Right atrium auricular region (tissue), 2 donors: ENCODE measurements around the gene ABR. TPM values are rescaled to one million over a fixed set of nuclear protein-coding genes. Genes with fewer than 3 reads are reported as not detected.

Experiments
- DNase-seq: peaks from one replicate; pipeline ENCODE4 v3.0.0-alpha.2; 2019; ENCODE audit warnings: low spot score
- H3K27ac ChIP-seq, 2 donors: fragments of 200-600 bp; sonication (generic); 1 replicate in 1 of 2; 2 replicates in 1 of 2; pipeline ENCODE4 v1.5.1; 2016 to 2019
- H3K27me3 ChIP-seq, 2 donors: fragments of 200-600 bp; sonication (generic); one replicate each; pipeline versions ENCODE4 v1.5.1 to v1.6.0; 2017 to 2019
- H3K36me3 ChIP-seq: fragments of 200-600 bp; sonication (generic); one replicate; pipeline ENCODE4 v1.5.1; 2016
- H3K4me1 ChIP-seq, 2 donors: fragments of 200-600 bp; sonication (generic); one replicate each; pipeline versions ENCODE4 v1.5.1 to v1.6.0; 2017 to 2019
- H3K4me3 ChIP-seq, 2 donors: fragments of 200-600 bp; sonication (generic); 1 replicate in 1 of 2; 2 replicates in 1 of 2; pipeline ENCODE4 v1.5.1; 2017 to 2019; ENCODE audit warnings: mild to moderate bottlenecking in 1 of 2, moderate library complexity in 1 of 2
- H3K9me3 ChIP-seq, 2 donors: fragments of 200-600 bp; sonication (generic); one replicate each; pipeline ENCODE4 v1.5.1; 2019
- total RNA-seq, 2 donors: library from RNA; depleted of rRNA; stranded (reverse); fragments of >200 nt; gene quantifications; one replicate each; pipeline ENCODE4 v1.1.0, GENCODE V29; 2016
- TF ChIP-seq, protein P1 (sequence below), 2 donors: fragments of 200-600 bp; sonication (generic); IDR thresholded peaks; one replicate each; pipeline ENCODE4 v1.5.1; 2019; ENCODE audit warnings: antibody characterized with exemption in 2 of 2

ABR gene
- total RNA-seq, 2 donors from 2014 or later = 94.9 to 116 TPM

DNA sequence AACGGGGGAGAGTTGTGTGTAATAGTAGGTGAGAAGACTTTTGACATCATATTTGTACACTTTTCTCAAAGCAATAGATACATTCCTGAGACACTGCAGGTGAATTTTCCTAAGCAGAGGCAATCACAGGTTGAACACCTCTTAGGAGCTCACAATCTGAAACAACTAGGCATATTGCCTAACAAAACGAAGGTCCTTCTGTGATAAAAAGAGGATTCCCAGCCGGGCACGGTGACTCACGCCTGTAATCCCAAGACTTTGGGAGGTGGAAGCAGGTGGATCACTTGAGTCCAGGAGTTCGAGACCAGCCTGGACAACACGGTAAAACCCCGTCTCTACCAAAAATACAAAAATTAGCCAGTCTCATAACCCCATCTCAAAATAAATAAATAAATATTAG is 217.6 kb downstream of the ABR start:
- no peaks in the 10 kb centered on the region for H3K9me3 ChIP-seq
- H3K27ac ChIP-seq = no peak overlapping the region

DNA sequence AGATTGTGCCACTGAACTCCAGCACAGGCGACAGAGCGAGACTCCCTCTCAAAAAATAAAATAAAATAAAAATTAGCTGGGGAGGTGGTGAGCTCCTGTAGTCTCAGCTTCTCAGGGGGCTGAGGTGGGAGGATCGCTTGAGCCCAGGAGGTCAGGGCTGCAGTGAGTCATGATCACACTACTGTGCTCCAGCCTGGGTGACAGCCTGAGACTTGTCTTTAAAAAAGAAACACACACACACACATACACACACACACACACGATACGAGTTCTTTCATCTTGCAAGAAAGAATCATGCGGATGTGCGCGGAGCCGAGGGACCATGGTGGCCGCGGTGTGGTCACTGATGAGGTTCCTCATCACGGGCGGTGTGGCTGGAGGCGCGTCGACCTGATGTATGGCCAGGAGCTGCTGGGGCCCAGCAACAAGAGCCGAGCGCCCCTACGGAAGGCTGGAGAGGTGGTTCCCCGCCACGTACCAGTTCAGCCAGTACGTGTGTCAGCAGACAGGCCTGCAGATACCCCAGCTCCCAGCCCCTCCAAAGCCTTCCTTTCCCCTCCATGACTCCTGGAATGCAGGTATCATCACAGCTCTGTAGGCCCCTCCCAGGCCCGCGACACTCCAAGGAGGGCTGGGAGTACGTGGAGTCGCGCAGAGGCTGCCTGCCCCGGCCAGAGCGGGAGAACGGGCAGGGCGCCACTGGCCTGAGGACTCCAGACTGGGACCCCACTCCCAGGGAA is 220.9 kb downstream of the ABR start:
- Histone ChIP-seq H3K27ac (no peak overlapping the region), H3K36me3 (no peaks in the 10 kb centered on the region), H3K4me1 (peaks cover 0 to 14% of the 10 kb centered on the region in 2 donors), H3K4me3 (no peak overlapping the region), H3K9me3 (no peaks in the 10 kb centered on the region), H3K27me3 (no peaks in the 10 kb centered on the region)
- DNase-seq = no peak
- TF ChIP-seq, protein P1, sequence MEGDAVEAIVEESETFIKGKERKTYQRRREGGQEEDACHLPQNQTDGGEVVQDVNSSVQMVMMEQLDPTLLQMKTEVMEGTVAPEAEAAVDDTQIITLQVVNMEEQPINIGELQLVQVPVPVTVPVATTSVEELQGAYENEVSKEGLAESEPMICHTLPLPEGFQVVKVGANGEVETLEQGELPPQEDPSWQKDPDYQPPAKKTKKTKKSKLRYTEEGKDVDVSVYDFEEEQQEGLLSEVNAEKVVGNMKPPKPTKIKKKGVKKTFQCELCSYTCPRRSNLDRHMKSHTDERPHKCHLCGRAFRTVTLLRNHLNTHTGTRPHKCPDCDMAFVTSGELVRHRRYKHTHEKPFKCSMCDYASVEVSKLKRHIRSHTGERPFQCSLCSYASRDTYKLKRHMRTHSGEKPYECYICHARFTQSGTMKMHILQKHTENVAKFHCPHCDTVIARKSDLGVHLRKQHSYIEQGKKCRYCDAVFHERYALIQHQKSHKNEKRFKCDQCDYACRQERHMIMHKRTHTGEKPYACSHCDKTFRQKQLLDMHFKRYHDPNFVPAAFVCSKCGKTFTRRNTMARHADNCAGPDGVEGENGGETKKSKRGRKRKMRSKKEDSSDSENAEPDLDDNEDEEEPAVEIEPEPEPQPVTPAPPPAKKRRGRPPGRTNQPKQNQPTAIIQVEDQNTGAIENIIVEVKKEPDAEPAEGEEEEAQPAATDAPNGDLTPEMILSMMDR (IDR thresholded peaks at IDR 0.05) = no peak

More for the DNA sequence above, 217.6 kb downstream of the ABR start:
- DNase-seq = no peak
- TF ChIP-seq, protein P1 (IDR thresholded peaks at IDR 0.05) = no peak
- peaks cover 0 to 6% of the 10 kb centered on the region in 2 donors for H3K4me1 ChIP-seq
- H3K4me3 ChIP-seq = no peak overlapping the region
- H3K36me3 ChIP-seq = no peaks in the 10 kb centered on the region
- H3K27me3 ChIP-seq = no peaks in the 10 kb centered on the region

DNA sequence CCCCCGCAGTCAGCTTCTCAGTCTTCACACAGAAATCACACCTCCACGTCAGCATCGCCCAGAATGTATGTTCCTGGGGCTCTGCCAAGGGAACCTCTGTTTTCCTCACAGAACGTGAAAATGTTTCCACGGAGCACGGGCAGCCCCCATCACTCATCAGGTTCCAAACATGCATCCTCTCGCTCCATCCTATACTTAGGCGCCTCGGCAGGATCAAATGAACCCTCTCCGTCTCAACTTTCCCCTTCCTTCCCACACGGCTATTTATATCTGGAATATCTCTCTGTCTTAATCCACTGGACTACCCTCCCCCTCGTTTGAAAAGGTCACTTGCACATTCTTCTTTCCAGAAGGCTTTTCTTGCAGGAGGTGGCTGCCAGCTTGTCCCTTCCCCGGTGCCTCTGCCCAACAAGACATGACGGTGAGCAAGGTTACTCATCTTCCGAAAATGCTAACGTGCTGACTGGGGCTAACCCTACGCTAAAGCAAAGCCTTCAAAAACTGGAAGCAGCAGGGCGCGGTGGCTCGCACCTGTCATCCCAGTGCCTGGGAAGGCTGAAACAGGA is 221.8 kb downstream of the ABR start:
- H3K27ac ChIP-seq = no peak overlapping the region
- TF ChIP-seq, protein P1 (IDR thresholded peaks at IDR 0.05) = no peak
- H3K27me3 ChIP-seq = no peaks in the 10 kb centered on the region
- no peak for DNase-seq
- H3K36me3 ChIP-seq = no peaks in the 10 kb centered on the region
- H3K4me1 ChIP-seq = peaks cover 0 to 14% of the 10 kb centered on the region in 2 donors
- H3K9me3 ChIP-seq = no peaks in the 10 kb centered on the region
- no peak overlapping the region for H3K4me3 ChIP-seq

DNA sequence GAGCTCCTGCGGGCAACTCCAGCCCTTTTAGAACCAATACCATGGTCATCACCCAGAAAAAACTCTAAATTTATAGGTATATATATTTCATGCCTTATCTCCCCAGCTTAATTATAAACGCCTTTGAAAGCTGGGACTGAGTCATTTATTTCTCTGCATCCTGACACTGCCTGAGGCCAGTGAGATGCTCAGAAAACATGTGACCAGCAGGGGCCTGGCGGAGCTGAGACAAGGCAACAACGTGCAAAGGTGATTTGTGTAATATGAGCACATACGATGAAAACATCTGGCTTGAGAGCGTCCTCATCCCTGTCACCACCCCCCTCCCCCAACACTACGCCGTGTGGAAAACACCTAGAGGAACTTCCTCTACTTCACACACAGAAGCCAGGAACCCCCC is 222.9 kb downstream of the ABR start:
- H3K36me3 ChIP-seq = no peaks in the 10 kb centered on the region
- H3K9me3 ChIP-seq = no peaks in the 10 kb centered on the region
- TF ChIP-seq, protein P1 (IDR thresholded peaks at IDR 0.05) = no peak
- no peak overlapping the region for H3K27ac ChIP-seq
- DNase-seq = no peak
- no peak overlapping the region for H3K4me3 ChIP-seq
- no peaks in the 10 kb centered on the region for H3K27me3 ChIP-seq
- peaks cover 0 to 15% of the 10 kb centered on the region in 2 donors for H3K4me1 ChIP-seq

DNA sequence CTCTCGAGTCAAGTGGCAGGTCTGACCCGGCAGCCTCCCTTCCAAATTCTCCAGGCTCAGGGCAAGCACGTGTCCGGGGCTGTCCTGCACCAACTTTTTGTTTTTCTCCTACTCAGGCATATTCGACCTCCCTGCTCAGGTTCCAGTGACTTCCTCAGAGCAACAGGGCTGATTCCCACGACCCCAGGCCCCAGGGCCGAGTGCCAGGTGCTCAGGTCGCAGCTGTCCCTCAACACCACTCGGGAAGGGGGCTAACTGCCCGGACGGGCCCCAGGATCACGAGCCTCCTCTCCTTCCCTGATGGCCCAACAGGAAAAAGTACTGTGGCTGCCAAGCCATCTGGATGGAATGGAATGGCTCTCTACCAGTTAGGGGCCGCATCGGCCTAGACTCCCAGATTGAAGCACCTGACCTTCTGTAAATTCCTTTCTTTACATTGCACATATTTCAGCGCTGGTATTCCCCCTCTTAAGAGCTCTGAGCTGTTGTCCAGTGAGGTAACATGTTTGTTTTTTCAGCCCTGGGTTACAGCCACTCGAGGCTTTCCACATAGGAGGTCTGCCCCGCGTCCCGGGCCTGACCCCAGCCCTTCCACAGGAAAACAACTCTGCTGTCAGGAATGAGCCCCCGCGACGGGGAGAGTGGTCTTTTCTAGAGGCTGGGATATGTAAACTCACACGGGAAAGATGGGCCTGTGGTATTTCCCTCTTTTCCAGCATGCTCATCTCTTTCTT is 225.2 kb downstream of the ABR start:
- no peaks in the 10 kb centered on the region for H3K36me3 ChIP-seq
- H3K27ac ChIP-seq = no peak overlapping the region
- no peak overlapping the region for H3K4me3 ChIP-seq
- TF ChIP-seq, protein P1 (IDR thresholded peaks at IDR 0.05) = no peak
- no peaks in the 10 kb centered on the region for H3K9me3 ChIP-seq
- H3K4me1 ChIP-seq = peaks cover 0 to 24% of the 10 kb centered on the region in 2 donors
- no peaks in the 10 kb centered on the region for H3K27me3 ChIP-seq
- no peak for DNase-seq
